ENCODE measurements around the gene CLEC6A.
"Not testable (repeated sequence)": the region's sequence is repeated elsewhere in the genome, so short reads cannot be mapped to it uniquely, and the experiment has no call there.

CLEC6A gene

DNA sequence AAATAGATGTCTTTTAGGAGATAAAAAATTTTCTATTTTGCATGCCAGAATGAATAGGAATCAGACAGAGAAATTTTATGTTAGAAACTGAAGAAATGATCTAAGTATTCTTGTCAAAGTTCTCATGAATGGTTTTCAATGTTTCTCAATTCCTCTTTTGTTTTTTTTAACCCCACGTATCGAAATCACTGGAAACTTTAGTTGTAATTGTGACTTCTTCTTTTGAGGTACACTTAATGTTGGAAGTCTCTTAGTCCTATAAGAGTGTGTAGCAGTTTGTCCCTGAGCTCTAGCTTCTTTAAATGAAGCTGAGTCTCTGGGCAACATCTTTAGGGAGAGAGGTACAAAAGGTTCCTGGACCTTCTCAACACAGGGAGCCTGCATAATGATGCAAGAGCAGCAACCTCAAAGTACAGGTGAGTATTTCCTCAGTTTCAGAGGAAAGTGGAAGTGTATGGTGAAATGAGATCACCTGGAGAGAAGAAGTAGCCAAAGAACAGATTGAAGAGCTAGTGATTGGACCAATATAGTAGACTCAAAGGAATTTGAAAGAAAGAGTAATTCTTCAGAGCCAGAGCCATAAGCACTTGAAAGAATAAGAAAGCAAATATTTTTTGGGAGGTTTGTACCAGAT lies at the start of gene CLEC6A:
TSS of gene CLEC6A (plus strand) at position 236 of the 634 bp plus-strand sequence. CDS start at position 386, 150 bp downstream.
- H3K4me3 ChIP-seq (ENCODE audit: low read depth in 1 of 2, low read length in 2 of 2): no peak within 1 kb of the TSS
- H3K4me2 ChIP-seq (ENCODE audit: insufficient read depth, low read length): no peak within 1 kb of the TSS
- H4K20me1 ChIP-seq (ENCODE audit: insufficient read depth, low read length): no peaks in the 10 kb centered on the region
- H3K4me1 ChIP-seq (ENCODE audit: insufficient read depth, low read length): no peaks in the 10 kb centered on the region
- H3K9ac ChIP-seq (ENCODE audit: low read depth, low read length): no peak within 1 kb of the TSS
- H3K9me3 ChIP-seq (ENCODE audit: insufficient read depth, low read length, severe bottlenecking): no peaks in the 10 kb centered on the region
- no peaks in the 10 kb centered on the region for H3K36me3 ChIP-seq (ENCODE audit: insufficient read depth, low read length)
- DNase-seq (no peak), ATAC-seq (ENCODE audit: insufficient read depth, low read depth) (no peak)
- peaks cover 13% of the 10 kb centered on the region for H3K27me3 ChIP-seq (ENCODE audit: insufficient read depth, low read length, poor library complexity)
- TF ChIP-seq, protein P1, sequence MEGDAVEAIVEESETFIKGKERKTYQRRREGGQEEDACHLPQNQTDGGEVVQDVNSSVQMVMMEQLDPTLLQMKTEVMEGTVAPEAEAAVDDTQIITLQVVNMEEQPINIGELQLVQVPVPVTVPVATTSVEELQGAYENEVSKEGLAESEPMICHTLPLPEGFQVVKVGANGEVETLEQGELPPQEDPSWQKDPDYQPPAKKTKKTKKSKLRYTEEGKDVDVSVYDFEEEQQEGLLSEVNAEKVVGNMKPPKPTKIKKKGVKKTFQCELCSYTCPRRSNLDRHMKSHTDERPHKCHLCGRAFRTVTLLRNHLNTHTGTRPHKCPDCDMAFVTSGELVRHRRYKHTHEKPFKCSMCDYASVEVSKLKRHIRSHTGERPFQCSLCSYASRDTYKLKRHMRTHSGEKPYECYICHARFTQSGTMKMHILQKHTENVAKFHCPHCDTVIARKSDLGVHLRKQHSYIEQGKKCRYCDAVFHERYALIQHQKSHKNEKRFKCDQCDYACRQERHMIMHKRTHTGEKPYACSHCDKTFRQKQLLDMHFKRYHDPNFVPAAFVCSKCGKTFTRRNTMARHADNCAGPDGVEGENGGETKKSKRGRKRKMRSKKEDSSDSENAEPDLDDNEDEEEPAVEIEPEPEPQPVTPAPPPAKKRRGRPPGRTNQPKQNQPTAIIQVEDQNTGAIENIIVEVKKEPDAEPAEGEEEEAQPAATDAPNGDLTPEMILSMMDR (IDR thresholded peaks at IDR 0.05; ENCODE audit: borderline replicate concordance, extremely low read depth, low read length, poor library complexity, severe bottlenecking): no peak
- TF ChIP-seq EZH2 (IDR thresholded peaks at IDR 0.05; ENCODE audit: borderline replicate concordance, low read depth, low read length, severe bottlenecking): no peak
- no peak within 1 kb of the TSS for H2AFZ ChIP-seq (ENCODE audit: low read depth, low read length)
- no peak within 1 kb of the TSS for H3K27ac ChIP-seq (ENCODE audit: low read length)
- no peaks in the 10 kb centered on the region for H3K79me2 ChIP-seq (ENCODE audit: insufficient read depth, low read length)

DNA sequence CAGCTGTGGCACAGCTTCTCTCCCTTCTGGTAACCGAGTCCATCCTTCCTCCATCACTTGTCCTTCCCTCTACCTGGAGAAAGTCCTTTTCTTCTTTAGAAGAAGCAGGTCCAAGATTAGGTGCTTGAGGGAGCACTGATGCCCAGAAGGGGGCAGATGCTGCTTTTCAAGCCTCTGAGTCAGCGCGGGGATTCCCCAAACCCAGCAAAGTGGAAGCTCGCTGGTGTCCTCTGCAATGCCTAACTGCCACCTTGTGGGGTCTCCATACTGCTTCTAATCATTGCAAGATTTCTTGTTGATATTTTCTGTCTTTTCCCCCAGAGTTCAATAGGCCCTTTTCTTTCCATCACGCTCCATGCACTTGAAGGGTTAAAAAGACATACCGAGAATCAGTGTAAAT lies 36.2 kb upstream of the CLEC6A start:
- DNase-seq: peak; percentile 7
- not testable (repeated sequence) for H2AFZ ChIP-seq (ENCODE audit: low read depth, low read length)

DNA sequence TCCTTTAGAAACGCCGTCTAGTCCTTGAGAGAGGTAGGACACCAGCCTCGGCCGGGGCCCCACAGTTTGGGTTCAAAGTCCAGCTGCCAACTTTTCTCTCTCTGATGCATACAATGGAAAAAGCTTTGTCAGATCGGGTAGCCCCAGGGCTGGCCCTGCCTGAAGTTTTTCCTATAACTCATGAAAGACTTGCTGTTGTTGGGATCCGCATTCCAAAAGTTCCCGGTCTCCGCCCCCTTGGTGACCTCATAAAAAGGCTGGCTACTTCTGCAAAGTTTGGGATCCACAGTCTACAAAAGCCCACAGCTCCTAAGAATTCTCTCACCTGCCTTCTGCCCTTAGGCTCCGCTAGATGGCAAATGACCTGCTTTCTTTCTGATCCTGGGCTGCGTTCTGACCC lies 35.3 kb upstream of the CLEC6A start:
- H3K4me1 ChIP-seq (ENCODE audit: insufficient read depth, low read length): no peaks in the 10 kb centered on the region
- H4K20me1 ChIP-seq (ENCODE audit: insufficient read depth, low read length): no peaks in the 10 kb centered on the region
- DNase-seq (no peak), ATAC-seq (ENCODE audit: insufficient read depth, low read depth) (no peak)
- H3K9me3 ChIP-seq (ENCODE audit: insufficient read depth, low read length, severe bottlenecking): no peaks in the 10 kb centered on the region
- no peak overlapping the region for H3K27ac ChIP-seq (ENCODE audit: low read length)
- no peak for TF ChIP-seq EZH2 (IDR thresholded peaks at IDR 0.05; ENCODE audit: borderline replicate concordance, low read depth, low read length, severe bottlenecking)
- TF ChIP-seq, protein P1 (IDR thresholded peaks at IDR 0.05; ENCODE audit: borderline replicate concordance, extremely low read depth, low read length, poor library complexity, severe bottlenecking): no peak
- H3K9ac ChIP-seq (ENCODE audit: low read depth, low read length): no peak overlapping the region
- no peak overlapping the region for H3K4me3 ChIP-seq (ENCODE audit: low read depth in 1 of 2, low read length in 2 of 2)
- no peaks in the 10 kb centered on the region for H3K79me2 ChIP-seq (ENCODE audit: insufficient read depth, low read length)
- no peak overlapping the region for H2AFZ ChIP-seq (ENCODE audit: low read depth, low read length)
- no peaks in the 10 kb centered on the region for H3K27me3 ChIP-seq (ENCODE audit: insufficient read depth, low read length, poor library complexity)
- no peaks in the 10 kb centered on the region for H3K36me3 ChIP-seq (ENCODE audit: insufficient read depth, low read length)
- no peak overlapping the region for H3K4me2 ChIP-seq (ENCODE audit: insufficient read depth, low read length)

More for the DNA sequence above, 36.2 kb upstream of the CLEC6A start:
- not testable (repeated sequence) for H3K4me1 ChIP-seq (ENCODE audit: insufficient read depth, low read length); H3K27me3 ChIP-seq (ENCODE audit: insufficient read depth, low read length, poor library complexity); H3K79me2 ChIP-seq (ENCODE audit: insufficient read depth, low read length); H3K9ac ChIP-seq (ENCODE audit: low read depth, low read length); H3K9me3 ChIP-seq (ENCODE audit: insufficient read depth, low read length, severe bottlenecking); H3K36me3 ChIP-seq (ENCODE audit: insufficient read depth, low read length); H4K20me1 ChIP-seq (ENCODE audit: insufficient read depth, low read length); H3K4me3 ChIP-seq (ENCODE audit: low read depth in 1 of 2, low read length in 2 of 2); H3K4me2 ChIP-seq (ENCODE audit: insufficient read depth, low read length); H3K27ac ChIP-seq (ENCODE audit: low read length); ATAC-seq (ENCODE audit: insufficient read depth, low read depth)

DNA sequence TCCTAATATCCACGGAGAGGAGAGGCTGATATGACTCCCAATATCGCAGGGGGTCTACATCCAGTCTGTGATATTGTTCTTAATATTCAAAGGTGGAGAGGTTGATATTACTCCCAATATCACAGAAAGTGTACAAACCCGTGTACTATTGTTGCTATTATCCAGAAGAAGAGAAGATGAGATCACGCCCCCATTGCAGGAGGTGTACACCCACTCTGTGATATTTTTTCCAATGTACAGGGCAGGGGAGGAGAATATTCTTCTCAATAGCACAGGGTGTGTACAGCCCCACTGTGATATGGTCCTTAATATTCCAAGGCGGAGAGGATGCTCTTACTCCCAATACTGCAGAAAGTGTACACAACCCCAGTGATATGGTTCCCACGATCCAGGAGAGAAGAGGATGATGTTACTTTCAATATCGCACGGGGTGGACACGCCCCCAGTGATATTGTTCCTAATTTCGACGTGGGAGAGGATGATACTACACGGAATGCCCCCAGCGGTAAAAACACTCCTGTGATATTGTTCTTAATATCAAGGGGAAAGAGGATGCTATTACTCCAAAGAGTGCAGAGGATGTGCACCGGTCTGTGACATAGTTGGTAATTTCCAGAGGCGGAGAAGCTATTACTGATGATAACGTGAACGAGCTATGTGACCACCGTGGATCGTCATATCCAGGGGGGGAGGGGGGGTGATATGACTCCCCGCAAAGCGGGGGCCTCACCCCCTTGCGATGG lies 11.1 kb upstream of the CLEC6A start:
- not testable (repeated sequence) for H3K4me1 ChIP-seq (ENCODE audit: insufficient read depth, low read length); ATAC-seq (ENCODE audit: insufficient read depth, low read depth); H4K20me1 ChIP-seq (ENCODE audit: insufficient read depth, low read length); H2AFZ ChIP-seq (ENCODE audit: low read depth, low read length); H3K9me3 ChIP-seq (ENCODE audit: insufficient read depth, low read length, severe bottlenecking); H3K27ac ChIP-seq (ENCODE audit: low read length); H3K9ac ChIP-seq (ENCODE audit: low read depth, low read length); H3K4me2 ChIP-seq (ENCODE audit: insufficient read depth, low read length); DNase-seq; H3K79me2 ChIP-seq (ENCODE audit: insufficient read depth, low read length); H3K36me3 ChIP-seq (ENCODE audit: insufficient read depth, low read length); H3K4me3 ChIP-seq (ENCODE audit: low read depth in 1 of 2, low read length in 2 of 2); H3K27me3 ChIP-seq (ENCODE audit: insufficient read depth, low read length, poor library complexity)

Data from DND-41 (cell line).